Stimulated activated CD8-positive, alpha-beta memory T cell treated with anti-CD3 and anti-CD28 coated beads, Interleukin-2, amount 100 ng/mL, for 1 hour (primary cell): Measurements from ENCODE around the gene GPR142.
"Not testable (repeated sequence)": the region's sequence is repeated elsewhere in the genome, so short reads cannot be mapped to it uniquely, and the experiment has no call there.

ENCODE experiments used
- DNase-seq, 2 donors: peaks; one replicate each; pipeline ENCODE4 v3.0.0-alpha.2; 2020; ENCODE audit warnings: low read depth in 2 of 2

The GPR142 gene

DNA sequence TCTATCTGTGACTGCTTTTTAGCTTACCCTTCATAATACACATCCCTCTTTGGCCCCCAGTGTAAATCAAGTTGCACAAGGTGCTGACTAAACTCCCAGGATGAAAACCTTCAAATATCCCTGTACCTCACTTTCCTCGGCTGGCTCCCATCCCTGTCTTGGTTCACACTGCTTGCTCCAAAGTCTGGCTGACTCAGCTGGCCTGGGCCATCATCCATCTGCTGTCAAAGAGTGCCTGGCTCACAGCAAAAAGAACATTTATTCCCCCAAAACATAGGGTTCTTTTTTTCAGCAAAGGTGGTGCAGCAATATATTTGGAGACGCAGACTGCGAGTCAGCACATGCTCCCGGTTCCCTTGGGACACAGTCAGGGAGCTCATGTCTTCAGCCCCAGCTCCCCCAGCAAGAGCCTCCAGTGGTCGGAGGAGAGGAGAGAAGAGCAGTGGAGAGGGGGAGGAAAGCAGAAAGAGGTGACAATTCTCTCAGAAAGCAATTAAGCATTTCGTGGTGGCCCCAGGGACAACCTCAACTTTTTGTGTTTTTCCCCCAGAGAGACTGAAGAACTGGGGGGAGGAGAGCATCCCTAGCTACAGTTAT, 26.1 kb downstream of the GPR142 start:
- no peak for DNase-seq

GRCh38 chr17:74394275-74394950, 27.1 kb downstream of the GPR142 start:
- no peak for DNase-seq

GRCh38 chr17:74394977-74395376, 27.7 kb downstream of the GPR142 start:
- DNase-seq, result no peak

GRCh38 chr17:74396567-74396966, 29.3 kb downstream of the GPR142 start:
- no peak for DNase-seq

DNA sequence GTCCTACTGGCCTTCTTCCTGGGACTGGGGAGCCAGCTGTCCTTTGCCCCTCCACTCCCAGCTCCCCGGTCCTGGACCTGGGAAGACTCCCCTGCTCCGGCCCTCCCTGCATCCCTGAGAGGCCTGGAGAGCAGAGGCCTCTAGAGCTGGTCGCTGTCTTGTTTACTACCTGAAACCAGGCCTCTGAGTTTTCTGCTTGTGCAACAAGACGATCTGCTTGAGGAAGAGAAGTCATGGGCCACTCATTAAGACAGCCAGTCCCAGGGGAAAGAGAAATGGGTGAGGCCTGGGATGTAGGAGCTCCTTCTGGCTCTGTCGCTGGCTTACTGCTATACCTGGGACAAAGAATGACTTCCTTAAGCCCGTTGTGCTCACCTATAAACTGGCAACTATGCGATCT, 34.7 kb downstream of the GPR142 start:
- no peak for DNase-seq

DNA sequence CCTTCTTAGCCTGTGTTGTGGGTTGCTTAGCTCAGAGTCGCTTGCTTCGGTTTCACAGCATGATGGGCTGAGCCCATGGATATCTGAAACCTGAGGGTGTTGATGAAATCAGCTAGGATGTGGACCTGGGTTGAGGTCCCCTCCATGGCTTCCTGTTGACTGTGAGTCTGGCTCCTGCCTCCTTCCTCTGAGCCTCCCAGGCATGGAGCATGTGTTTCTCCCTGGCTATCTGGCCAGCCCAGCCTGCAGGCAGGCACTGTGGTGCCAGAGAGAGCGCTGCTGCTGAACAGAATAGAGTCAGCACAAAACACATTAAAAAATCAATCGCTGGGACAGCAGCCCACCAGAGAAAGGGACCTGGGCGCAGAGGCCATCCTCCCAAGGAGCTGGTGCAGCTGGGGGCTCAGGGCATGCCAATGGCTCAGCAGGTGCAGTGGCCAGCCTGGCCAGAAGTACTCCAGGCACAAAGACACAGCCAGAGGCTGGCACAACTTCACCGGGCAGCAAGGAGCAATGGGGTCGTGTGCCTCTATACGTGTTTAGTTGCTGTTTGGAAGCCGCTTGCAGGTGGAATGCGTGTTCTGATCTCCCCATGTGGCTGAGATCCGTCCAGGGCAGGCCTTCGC, 36.3 kb downstream of the GPR142 start:
- DNase-seq, result no peak

DNA sequence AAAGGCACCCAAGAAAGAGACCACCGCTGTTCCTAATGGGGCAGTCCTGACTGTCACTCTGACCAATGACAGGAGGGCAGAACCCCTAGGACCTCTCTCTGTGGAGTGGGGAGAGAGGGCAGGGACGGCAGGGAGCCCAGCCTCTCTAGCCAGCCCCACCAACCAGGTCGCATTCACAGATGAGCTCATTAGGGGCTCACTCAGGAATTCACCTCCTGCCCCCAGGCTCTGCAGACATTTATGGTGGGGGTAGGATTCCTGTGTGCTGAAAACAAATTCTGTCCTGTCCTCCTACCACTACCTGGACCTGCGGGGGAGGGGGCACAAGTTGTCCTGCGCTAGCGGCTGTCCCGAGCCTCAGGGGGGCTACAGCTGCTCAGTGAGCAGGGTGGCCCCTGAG, 36.9 kb downstream of the GPR142 start:
- DNase-seq, result no peak

- no peak for DNase-seq
Measured at GRCh38 chr17:74404789-74405188, 37.5 kb downstream of the GPR142 start.

DNA sequence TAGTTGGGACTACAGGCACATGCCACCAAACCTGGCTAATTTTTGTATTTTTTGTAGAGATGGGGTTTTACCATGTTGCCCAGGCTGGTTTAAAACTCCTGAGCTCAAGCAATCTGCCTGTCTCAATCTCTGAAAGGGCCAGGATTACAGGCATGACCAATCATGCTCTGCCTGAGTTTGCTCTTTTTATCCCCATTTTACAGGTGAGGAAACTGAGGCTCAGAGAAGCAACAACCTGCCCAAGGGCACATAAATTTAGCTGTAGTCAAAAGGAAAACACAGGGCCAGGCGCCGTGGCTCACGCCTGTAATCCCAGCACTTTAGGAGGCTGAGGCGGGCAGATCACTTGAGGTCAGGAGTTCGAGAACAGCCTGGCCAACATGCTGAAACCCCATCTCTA, 38.0 kb downstream of the GPR142 start:
- not testable (repeated sequence) for DNase-seq

DNA sequence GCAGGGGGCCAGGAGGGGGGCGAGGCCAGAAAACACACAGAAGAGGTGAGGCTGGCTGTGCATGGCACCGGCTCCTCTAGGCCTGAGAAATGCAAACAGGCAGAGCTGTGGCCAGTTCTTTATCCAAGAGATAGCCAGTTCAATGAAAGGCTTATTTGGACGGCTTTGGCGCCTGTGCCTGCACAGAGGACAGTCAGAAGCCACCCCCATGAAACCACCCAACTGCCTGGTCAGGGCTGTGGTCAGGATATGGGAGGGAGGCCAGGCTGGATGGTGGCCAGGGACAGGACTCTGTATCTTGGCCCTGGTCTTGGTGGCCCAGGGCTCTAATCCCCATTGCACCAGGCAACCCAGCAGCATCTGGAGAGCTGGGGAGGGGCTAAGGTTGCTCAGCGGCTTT, 40.1 kb downstream of the GPR142 start:
- DNase-seq, result no peak

GRCh38 chr17:74408262-74408661, 41.0 kb downstream of the GPR142 start:
- no peak for DNase-seq

- no peak for DNase-seq
Measured at GRCh38 chr17:74408815-74409214, 41.5 kb downstream of the GPR142 start.

DNA sequence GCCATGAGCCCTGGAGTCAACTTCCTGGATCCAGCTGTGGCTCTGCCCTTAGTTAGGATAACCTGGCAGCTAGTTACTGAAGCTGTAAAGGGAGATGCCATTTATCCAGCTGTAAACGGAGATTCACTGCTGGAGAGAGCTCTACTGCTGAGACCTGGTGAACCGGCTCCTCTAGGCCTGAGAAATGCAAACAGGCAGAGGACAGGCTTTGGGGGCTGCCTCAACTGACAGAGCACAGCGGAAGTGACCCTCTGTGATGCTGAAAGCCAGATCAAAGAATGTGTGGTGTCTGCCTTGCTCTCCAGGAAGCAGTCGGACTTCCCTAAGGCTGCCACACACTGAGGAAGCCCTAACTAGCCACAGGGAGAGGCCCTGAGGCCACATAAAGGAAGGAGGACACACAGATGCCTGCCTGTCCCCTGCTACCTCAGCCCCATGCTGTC, 42.7 kb downstream of the GPR142 start:
- no peak for DNase-seq

DNA sequence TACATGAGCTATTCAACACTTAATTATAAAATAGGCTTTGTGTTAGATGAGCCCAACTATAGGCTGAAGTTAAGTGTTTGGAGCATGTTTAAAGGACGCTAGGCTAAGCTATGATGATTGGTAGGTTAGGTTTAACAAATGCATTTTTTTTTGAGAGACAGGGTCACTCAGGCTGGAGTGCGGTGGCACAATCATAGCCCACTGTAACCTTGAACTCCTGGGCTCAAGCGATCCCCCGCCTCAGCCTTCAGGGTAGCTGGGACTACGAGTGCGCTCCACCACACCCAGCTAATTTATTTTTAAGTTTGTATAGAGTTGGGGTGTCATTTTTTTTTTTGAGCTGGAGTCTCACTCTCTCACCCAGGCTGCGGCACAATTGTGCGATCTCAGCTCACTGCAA, 45.3 kb downstream of the GPR142 start:
- DNase-seq, result no peak

DNA sequence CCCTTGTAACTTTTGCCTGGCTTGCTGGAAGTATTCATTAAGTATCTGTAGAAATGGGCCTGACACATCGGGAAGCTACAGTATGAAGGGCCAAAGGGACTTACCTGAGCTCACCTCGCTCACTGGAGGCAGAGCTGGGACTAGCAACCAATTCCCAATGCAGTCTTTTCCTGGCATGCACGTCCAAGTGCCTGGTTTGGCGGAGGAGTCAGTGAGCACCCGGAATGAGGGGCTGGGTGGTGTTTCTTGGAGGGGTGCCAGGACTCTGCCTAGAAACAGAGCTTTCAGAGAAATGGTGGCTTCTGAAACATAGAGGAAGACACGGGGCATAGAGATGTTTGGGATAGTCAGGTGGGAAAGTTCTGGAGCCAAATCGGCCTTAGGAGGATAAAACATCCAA, 46.2 kb downstream of the GPR142 start:
- DNase-seq, result no peak

GRCh38 chr17:74414510-74414909, 47.2 kb downstream of the GPR142 start:
- DNase-seq, result no peak

DNA sequence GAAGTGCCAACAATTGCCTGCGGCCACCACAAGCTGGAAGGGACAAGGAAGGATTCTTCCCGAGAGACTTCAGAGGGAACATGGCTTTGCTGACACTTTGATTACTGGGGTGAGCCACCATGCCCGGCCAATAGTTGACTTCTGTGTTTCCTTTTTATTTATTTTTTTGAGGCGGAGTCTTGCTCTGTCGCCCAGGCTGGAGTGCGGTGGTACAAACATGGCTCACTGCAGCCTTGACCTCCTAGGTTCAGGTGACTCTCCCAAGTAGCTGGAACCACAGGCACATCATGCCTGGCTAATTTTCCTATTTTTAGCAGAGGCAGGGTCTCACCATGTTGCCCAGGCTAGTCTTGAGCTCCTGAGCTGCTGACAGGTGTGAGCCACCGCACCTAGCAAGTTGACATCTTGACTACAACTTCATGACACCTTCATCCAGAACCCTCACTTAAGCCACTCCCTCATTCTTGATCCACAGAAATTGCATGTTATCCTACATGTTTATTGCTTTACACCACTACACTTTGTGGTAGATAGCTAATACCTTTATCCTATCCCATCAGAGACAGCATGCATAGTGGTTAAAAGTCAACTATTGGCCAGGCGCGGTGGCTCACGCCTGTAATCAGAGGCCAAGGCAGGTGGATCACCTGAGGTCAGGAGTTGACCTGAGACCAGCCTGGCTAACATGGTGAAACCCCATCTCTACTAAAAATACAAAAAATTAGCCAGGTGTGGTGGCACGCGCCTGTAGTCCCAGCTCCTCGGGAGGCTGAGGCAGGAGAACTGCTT, 48.5 kb downstream of the GPR142 start:
- no peak for DNase-seq

- DNase-seq, result no peak
Measured at GRCh38 chr17:74417178-74418045, 50.1 kb downstream of the GPR142 start.

DNA sequence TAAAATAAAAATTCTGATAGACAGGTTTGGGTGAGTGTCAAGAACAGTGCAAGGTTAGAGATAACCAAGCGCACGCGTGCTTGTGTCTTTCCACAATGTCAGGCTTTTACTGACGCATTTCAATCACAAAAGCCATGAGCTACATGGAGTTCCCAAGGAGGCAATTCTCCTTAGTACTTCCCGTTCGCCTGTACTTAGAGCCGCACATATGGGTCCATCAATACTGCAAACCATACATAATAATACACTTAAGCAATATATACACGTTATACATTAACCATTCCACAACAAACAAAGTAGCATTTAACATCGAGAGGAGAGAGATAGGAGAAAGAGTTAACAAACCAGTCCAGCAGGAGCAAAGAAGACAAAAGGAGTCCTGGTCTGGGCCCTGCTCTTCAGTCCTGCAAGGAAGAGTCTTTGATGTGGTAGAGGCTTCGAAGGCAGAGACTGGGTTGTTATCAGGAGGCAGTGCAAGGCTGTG, 52.7 kb downstream of the GPR142 start:
- DNase-seq, result no peak
